Suppressor macrophage (primary cell): Measurements from ENCODE around the gene PLCB2.

ENCODE experiments used
- DNase-seq, 4 experiments: peaks; one replicate each; pipeline ENCODE4 v3.0.0-alpha.2; 2020 to 2022

Gene PLCB2

DNA sequence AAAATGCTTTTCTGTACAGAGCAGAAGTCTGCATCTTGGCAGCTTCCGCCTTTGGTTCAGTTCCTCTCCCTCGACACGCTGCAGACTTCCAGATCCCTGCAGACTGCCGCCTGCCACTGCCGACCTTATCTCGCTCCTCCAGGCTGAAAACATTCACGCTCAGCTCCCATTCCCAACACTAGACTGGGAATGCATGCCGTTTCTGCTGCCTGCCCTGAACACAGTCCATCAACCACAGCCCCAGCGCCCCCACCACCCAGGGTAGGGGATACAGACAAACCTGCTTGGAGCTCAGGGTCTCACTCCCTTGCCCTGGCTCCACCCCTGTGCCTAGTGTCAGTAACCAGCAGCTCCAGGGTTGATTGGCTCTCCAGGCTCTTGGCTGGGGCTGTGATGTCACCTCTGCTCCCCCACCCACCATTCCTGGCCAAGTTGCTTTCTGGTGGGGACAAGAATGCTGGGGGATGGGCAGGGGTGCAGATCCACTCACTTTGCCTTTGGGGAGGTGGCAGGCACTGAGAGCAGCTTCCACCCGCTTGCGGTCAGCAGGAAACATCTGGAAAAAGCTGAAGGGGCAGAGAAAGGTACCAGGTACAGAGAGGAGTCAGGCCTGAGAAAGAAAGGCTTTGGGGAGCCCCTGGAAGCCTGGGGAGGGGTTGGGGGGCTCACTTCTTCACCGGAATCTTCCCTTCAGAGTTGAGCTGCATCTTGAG lies 6.1 kb downstream of the PLCB2 start:
- peak in 3 of 4 experiments; percentile 42 to 60 (median 56) for DNase-seq

- DNase-seq = no peak
Observed at GRCh38 chr15:40300771-40301170, 7.0 kb downstream of the PLCB2 start.

DNA sequence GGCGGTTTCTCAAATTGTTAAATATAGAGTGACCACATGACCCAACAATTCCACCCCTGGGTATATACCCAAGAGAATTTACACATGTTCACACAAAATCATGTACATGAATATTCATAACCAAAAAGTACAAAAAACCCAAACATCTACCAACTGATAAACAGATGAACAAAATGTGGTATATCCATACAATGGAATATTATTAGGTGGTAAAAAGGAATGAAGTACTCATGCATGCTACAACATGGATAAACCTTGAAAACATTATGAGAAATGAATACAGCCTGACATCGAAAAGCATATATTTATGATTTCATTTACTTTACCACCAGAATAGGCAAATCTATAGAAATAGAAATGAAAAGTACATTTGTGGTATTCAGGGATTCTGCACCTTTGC lies 7.4 kb downstream of the PLCB2 start:
- DNase-seq = no peak

- no peak for DNase-seq
Observed at GRCh38 chr15:40298216-40298935, 9.4 kb downstream of the PLCB2 start.

DNA sequence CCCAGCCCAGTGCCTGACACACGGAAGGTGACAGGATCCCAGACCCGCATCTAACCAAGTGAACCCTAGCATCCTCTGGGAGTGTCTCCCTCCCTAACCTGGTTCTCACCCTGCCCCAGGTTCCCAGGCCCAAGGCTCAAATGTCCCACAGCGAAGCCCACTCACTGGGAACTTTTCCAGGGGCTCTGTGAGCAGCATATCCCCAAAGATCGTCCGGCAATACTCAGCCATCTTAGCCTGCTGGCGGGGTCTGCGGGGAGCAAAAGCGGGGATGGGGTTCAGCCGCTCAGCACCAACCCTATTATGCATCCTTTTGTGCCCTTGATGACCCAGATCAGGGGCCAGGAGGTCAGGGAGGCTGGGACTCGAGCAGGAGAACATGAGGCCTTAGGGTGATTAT lies 10.4 kb downstream of the PLCB2 start:
- DNase-seq = no peak

GRCh38 chr15:40296561-40297230 lies 11.0 kb downstream of the PLCB2 start:
- DNase-seq = no peak

DNA sequence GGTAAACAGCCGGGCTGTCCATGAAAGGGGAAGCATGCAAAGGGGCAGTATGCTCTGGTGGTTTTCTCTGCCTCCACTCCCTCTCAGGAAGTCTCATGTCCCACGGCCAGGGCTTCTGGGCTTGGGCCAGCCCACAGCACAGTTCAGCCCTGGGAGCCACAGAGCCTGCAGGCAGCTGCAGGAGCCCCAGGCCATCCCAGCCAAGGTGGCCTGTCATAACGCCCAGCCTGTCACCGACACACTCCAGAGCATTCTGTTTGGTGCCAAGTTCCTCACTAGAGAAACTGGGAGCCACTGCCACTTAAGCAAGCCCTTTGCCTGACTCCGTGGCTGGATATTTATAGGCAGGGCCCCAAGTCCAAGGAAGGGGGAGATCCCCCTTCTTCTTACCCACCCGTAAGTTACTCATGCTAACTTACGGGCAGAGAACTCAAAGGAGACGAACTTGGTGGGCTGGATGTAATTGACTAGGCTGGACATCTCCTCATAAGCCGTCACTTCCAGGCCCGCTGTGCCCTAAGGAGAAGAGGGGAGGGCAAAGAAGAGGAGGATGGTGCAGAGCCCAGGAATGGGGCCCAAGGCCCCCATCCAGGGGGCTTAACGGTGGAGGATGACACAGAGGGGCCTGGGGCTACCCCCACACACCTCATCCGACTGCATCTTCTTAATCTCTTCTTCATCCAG lies 11.7 kb downstream of the PLCB2 start:
- no peak for DNase-seq

DNA sequence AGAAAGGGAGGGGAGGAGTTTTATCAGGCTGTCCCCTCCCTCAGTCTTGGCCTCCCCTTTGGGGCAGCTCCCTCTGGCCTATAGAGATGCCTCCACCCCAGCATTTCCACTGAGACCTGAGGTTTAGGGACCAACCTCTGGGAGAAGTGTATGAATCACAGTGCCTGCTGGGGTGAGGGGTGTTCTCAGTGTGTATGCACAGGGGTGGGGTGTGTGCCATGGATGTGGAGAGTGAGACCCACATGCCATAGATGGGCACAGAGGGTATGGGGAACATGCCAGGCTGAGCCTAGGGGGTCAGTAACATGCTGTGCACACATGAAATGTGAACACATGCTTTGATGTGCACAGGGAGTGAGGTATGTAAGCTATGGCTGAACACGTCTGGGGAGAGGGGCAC lies 12.4 kb downstream of the PLCB2 start:
- no peak for DNase-seq

- DNase-seq = peak in 2 of 4 experiments; percentile 15 to 52
Observed at GRCh38 chr15:40293905-40294895, 13.5 kb downstream of the PLCB2 start.

GRCh38 chr15:40293006-40293405 lies 14.7 kb downstream of the PLCB2 start:
- no peak for DNase-seq

- no peak for DNase-seq
Observed at GRCh38 chr15:40292246-40292645, 15.5 kb downstream of the PLCB2 start.

DNA sequence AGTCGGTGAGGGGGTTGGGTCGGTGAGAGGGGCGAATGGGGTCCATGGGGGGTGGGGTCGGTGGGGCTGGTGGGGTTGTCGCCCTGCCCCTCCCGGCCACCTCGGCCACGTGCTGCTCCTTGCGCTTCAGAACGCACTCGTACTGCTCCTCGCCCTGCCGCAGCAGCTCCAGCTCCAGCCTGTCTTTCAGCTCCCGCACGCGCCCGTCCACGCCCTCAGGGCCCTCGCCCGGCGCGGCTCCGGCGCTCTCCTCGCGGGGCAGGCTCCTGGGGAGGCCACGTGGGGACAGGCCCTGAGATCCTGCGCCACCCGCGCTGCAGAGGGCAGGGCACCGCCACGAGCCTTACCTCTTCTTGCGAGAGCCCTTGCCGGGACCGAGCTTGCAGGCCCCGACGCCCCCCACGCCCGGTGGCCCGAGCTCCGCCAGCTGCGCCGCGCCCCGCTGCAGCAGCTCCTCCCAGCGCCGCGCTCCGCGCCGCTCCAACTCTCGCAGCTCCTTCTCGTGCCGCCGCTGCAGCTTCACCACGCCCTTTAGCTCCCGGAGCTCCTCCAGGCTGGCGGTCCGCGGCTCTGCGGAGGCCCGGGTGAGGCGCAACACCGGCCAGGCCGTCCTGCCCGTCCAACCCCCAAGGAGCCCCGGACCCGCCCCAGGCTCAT lies 16.7 kb downstream of the PLCB2 start:
- no peak for DNase-seq

GRCh38 chr15:40290545-40290917 lies 17.2 kb downstream of the PLCB2 start:
- no peak for DNase-seq

- DNase-seq = no peak
Observed at GRCh38 chr15:40289140-40289775, 18.5 kb downstream of the PLCB2 start.

DNA sequence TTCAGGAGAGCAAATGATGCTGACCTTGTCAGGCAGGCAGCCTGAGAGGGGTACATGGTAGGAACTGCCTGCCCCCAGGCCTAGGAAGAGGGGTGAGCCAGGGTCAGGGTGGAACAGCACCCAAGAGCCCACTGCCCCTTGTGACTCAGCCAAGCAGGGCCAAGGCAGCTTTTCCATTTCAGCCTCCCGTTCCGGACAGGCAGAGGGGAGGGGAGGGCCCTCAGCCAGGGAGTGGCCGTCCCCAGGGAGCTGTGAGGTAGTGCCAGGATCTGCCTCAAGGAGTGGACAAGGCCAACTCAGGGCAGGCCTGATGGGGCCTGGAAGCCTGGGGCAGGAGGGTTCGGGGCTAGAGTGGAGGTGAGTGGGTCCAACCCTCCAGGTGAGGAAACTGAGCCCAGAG lies 19.8 kb downstream of the PLCB2 start:
- no peak for DNase-seq

DNA sequence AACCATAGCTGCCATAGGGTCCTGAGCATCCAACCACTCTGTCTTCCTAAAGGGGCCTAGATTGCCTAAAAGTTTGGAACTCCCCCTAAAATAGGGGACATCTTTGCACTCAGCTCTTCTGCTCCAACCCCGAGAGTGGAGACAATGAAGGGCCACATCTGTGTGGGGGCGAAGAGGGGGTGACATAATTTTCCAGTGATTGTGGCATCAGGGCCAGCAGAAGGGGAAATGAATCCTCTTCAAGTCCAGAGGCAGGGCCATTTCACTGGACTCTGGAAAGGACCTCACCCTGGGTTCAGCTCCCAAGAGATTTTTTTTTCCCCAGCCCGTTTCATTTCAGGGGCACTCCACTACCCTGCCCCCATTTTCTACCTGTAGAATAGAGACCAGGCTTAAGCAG lies 20.2 kb downstream of the PLCB2 start:
- DNase-seq = peak; percentile 54 to 77 (median 74)

- DNase-seq = peak in 2 of 4 experiments; percentile 39 to 52
Observed at GRCh38 chr15:40286794-40287193, 20.9 kb downstream of the PLCB2 start.

- peak; percentile 69 to 87 (median 84) for DNase-seq
Observed at GRCh38 chr15:40286061-40286532, 21.6 kb downstream of the PLCB2 start.

- peak; percentile 39 to 62 (median 56) for DNase-seq
Observed at GRCh38 chr15:40285554-40286011, 22.2 kb downstream of the PLCB2 start.

DNA sequence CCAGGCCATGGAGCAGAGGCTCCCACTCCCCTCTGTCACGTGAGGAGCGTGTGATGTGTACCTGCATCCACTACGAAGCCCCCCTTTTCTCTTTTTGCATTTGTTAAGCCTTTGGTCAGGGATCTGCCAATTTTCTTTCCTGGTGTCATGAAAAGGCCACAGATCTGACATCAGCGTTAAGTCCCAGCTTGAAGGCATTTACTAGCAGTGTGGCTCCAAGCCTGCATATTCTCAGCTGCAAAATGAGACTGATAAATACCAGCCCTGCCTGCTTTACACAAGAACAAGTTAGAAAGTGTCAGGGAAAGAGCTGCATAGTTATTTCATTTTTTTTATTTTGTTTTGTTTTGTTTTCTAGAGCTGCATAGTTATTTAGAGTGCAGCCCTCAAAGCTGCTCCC lies 22.6 kb downstream of the PLCB2 start:
- no peak for DNase-seq
